ENCODE results near the gene ATF6. TPM values are rescaled to one million over a fixed set of nuclear protein-coding genes. Genes with fewer than 3 reads are reported as not detected.

Gene ATF6
- total RNA-seq, 1 donor from 2014 or later = 28.0 TPM

DNA sequence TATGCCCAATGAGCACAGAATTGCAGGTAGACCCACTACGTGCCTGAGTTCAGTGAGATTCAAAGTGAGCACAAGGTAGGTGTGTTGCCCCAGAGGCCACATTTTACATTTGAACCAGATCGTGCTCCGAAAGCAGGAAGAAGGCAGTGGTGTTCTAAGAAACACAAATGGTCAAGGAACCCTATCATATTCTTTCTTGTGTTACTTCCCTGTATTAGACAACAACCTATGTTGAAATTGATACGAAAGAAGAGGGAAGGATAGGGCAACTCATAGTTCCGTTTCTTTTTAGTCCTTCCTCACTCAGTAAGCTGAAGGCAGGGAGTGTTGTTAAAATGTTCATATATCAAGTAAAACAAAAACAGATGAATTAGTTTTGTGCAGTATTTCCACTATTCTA is 223.7 kb downstream of the ATF6 start:
- DNase-seq (ENCODE audit: low spot score in 2 of 2, unreplicated experiment in 2 of 2) = no peak
- H3K4me1 Mint-ChIP-seq = no peaks in the 10 kb centered on the region
- TF ChIP-seq, protein P1, sequence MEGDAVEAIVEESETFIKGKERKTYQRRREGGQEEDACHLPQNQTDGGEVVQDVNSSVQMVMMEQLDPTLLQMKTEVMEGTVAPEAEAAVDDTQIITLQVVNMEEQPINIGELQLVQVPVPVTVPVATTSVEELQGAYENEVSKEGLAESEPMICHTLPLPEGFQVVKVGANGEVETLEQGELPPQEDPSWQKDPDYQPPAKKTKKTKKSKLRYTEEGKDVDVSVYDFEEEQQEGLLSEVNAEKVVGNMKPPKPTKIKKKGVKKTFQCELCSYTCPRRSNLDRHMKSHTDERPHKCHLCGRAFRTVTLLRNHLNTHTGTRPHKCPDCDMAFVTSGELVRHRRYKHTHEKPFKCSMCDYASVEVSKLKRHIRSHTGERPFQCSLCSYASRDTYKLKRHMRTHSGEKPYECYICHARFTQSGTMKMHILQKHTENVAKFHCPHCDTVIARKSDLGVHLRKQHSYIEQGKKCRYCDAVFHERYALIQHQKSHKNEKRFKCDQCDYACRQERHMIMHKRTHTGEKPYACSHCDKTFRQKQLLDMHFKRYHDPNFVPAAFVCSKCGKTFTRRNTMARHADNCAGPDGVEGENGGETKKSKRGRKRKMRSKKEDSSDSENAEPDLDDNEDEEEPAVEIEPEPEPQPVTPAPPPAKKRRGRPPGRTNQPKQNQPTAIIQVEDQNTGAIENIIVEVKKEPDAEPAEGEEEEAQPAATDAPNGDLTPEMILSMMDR (IDR thresholded peaks at IDR 0.05; ENCODE audit: unreplicated experiment) = no peak
- H3K27ac Mint-ChIP-seq = no peak overlapping the region
- H3K4me3 Mint-ChIP-seq = no peak overlapping the region
- H3K36me3 Mint-ChIP-seq = peaks cover 3% of the 10 kb centered on the region
- H3K9me3 Mint-ChIP-seq = peaks cover 12% of the 10 kb centered on the region
- peaks cover 19% of the 10 kb centered on the region for H3K27me3 Mint-ChIP-seq (ENCODE audit: low read depth)

DNA sequence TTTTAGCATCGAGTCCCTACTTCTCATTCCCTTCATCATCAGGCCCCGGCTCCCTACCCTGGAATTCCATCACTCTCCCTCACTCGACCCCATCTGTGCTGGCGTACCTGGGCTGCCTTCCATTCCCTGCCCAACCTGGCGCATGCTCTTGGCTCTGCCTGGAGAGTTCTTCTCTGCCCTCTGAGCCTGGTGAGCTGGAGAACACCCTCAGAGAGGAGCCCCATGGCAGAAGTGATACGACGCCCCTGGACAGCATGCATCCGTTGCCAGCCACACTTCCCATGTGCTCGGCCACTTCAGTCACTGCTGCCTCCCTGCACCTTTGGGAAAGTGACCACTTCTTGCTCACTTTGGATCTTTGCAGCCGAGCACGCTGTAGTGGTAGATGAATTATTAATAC is 227.5 kb downstream of the ATF6 start:
- Mint-ChIP-seq H3K9me3 (peaks cover 7% of the 10 kb centered on the region), H3K4me1 (no peaks in the 10 kb centered on the region), H3K27me3 (ENCODE audit: low read depth) (peaks cover 10% of the 10 kb centered on the region), H3K36me3 (peaks cover 3% of the 10 kb centered on the region), H3K27ac (no peak overlapping the region), H3K4me3 (no peak overlapping the region)
- TF ChIP-seq, protein P1 (IDR thresholded peaks at IDR 0.05; ENCODE audit: unreplicated experiment) = no peak
- no peak for DNase-seq (ENCODE audit: low spot score in 2 of 2, unreplicated experiment in 2 of 2)

DNA sequence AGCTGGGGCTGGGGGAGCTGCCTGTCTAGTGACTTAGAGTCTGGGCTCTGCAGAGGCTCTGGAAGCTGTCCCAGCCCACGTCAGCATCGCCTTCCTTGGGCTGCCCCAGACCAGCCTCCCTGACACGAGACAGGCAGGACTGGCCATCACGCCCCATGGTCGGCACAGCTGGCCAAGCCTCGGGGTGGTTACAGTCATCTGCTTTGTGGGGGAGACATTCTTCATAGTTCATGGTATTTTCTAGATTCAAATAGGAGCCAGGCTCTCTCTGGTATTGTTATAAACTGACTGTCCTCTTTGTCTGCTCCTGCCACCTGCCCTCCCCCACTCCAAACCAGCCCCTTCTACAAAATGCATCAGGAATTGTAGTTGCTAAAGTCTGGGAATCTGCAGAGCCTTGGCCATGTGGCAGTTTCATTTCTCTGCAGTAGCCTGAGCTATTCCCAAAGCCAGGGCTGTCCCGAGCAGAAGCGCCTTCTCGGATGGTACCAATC is 228.1 kb downstream of the ATF6 start:
- no peaks in the 10 kb centered on the region for H3K4me1 Mint-ChIP-seq
- peaks cover 4% of the 10 kb centered on the region for H3K27me3 Mint-ChIP-seq (ENCODE audit: low read depth)
- H3K36me3 Mint-ChIP-seq = peaks cover 3% of the 10 kb centered on the region
- DNase-seq (ENCODE audit: low spot score in 2 of 2, unreplicated experiment in 2 of 2) = no peak
- peaks cover 7% of the 10 kb centered on the region for H3K9me3 Mint-ChIP-seq
- no peak overlapping the region for H3K4me3 Mint-ChIP-seq
- TF ChIP-seq, protein P1 (IDR thresholded peaks at IDR 0.05; ENCODE audit: unreplicated experiment) = no peak
- H3K27ac Mint-ChIP-seq = no peak overlapping the region

DNA sequence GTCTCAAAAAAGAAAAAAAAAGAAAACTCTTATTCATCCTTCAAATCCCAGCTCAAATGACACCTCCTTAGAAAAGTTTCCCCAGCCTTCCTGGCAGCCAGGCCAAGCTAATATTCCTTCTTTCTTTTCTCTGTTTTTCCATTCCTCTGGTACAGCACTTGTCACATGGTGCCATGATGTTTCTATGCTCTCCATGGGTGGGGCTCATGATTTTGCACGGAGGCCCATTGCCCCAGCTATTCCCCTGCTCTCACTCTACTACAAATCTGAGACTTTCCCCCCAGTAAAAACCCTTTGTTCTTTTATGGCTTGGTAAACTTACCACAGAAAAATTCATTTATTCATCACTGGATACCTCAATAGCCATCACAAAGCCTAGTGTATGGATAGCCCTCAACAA is 231.0 kb downstream of the ATF6 start:
- TF ChIP-seq, protein P1 (IDR thresholded peaks at IDR 0.05; ENCODE audit: unreplicated experiment) = no peak
- no peak for DNase-seq (ENCODE audit: low spot score in 2 of 2, unreplicated experiment in 2 of 2)
- Mint-ChIP-seq H3K27me3 (ENCODE audit: low read depth) (peaks cover 4% of the 10 kb centered on the region), H3K4me1 (no peaks in the 10 kb centered on the region), H3K27ac (no peak overlapping the region), H3K4me3 (no peak overlapping the region), H3K9me3 (peaks cover 3% of the 10 kb centered on the region), H3K36me3 (no peaks in the 10 kb centered on the region)

DNA sequence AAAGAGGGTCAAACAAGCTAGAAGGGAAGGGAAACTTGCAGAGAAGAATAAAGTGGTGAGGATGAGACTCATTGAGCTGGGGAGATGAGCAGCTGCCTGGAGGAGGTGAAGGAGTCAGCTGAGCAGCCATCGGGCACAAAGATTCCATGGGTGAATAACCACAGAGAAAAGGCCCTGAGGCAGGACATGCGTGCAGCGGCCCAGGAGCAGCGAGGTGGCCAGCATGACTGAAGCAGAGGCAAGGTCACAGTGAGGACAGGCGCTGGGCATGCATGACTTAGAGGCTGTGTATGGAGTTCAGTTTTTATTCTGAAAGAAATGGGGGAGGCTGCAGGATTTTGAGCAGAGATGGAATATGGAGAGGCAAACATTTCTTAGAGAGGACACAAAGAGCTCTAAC is 232.7 kb downstream of the ATF6 start:
- Mint-ChIP-seq H3K4me3 (no peak overlapping the region), H3K36me3 (no peaks in the 10 kb centered on the region), H3K9me3 (peaks cover 3% of the 10 kb centered on the region), H3K27ac (no peak overlapping the region), H3K27me3 (ENCODE audit: low read depth) (peaks cover 7% of the 10 kb centered on the region), H3K4me1 (peaks cover 8% of the 10 kb centered on the region)
- no peak for DNase-seq (ENCODE audit: low spot score in 2 of 2, unreplicated experiment in 2 of 2)
- TF ChIP-seq, protein P1 (IDR thresholded peaks at IDR 0.05; ENCODE audit: unreplicated experiment) = no peak
